HG03565 (cell line): ENCODE data around the gene SLC38A4.
"Not testable (repeated sequence)": the region's sequence is repeated elsewhere in the genome, so short reads cannot be mapped to it uniquely, and the experiment has no call there.

Source experiments
- ATAC-seq: cut with Tn5 transposase; IDR thresholded peaks from one replicate; pipeline ENCODE4 v1.9.1; 2021; ENCODE audit warnings: mild to moderate bottlenecking, moderate library complexity; ENCODE audit not compliant: unreplicated experiment

The SLC38A4 gene

DNA sequence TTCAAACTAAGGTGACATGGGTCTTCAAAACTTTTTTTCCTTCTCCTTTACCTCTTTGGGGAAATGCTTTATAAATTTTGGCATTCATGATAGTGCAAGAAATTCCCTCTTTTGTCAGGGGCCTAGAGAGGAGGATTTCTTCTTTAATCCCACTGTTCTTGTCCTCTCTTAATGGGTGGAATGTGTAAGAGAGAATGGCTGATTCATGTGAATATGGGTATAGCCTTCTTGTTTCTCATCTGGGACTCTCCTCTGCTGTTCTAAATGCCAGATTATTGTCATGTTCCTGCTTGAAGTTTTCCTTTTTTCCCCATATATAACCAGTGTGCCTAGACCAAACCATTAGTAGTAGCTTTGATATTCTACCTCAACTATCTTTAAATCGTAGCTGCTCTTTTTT is 46.7 kb downstream of the SLC38A4 start:
- no peak for ATAC-seq

DNA sequence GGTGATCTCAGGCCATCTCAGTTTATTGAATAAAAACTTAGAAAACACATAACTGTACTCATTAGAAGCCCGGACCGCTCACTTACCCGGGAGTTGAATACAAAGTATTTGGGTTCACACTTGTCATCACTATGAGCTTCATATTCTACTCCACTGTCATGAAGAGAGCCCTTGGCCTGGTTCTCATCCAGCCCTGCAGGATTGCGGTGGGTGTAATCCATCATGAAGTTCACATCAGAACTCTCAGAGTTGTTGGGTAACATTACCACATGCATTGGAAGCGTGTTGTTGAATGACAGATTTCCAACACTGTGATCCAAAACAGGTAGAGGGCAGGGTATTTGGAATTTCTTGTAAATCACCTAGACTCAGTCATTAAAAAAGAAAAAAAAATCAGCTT is 47.4 kb downstream of the SLC38A4 start:
- no peak for ATAC-seq

DNA sequence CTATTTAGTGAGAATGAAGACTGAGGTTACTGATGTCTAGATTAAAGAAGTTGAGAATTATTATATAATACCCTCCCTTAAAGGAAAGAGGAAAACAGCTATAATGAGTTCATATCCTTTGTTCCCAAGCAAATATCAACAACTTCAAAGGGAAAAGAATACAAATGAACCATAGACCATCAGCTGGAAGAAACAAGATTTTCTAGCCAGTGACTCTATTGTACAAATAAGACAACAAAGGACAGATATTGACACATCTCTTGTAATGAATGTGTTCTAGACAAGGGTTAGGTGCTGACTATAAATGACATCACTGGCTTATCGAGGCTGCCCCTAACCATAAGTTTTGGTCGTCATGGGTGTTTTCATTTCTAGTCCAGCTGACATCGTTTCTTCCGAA is 48.2 kb downstream of the SLC38A4 start:
- no peak for ATAC-seq

DNA sequence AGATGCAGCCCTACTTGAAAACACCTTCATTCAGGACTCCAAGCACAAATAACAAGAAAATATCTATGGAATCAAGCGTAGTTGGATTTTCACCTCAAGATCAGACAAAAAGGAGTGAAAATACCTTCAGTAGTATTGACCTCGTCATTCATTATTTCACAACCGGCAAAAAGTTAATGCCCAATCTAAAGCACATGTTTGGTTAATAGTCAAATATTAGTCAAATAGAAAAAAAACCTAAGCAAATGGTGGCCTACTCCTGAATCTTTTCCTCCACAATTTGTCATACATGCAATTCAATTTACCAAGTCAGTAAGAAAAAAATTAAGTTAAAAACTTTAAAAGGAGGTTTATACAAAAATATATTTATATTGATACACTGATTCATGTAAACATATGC is 50.0 kb downstream of the SLC38A4 start:
- ATAC-seq: no peak

DNA sequence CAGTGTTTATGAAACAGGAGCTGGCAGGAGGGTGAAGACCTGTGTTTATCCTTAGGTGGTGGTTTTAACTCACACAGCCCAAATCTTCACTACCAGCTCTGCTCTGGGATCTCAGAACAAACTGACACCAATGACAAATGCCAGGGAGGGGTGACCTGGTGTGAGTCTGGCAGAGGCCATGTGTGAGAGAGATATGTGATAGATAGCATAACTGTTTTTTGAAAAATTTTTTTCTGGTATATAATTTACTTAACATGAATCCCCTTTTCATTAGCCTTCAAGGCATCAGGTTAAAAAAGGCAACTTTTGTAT is 51.5 kb downstream of the SLC38A4 start:
- no peak for ATAC-seq

DNA sequence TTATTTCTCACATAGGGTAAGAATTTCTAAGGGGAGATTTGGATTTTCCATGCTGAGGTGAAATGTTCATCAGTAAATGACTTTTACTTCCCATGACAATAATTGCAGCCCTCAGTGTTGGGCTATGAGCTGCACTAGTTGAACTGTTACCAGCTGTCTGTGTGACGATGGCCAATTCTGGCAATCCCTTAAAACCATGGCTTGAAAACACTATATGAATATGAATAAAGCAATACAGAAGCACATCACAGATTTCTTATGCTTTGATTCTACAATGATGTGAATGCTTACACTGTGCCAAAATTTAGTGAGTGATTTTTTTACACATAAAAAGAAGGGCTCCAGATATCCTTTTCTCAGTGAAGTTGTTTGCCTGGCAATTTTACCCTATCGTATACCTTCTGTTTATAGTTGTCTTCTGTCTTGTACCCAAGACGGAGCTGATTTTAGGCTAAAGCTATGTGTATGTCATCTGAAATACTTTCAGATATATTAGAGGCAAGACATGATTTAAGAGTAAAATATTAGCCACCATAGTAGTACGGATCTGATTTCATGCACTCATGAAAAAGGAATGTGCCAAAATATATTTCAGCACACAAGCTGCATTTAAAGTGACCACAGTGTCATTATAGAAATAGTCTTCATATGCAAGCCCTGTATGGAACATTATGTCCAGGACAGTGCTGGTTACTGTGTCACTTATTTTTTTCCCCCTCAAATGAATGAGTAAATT is 52.0 kb downstream of the SLC38A4 start:
- no peak for ATAC-seq

DNA sequence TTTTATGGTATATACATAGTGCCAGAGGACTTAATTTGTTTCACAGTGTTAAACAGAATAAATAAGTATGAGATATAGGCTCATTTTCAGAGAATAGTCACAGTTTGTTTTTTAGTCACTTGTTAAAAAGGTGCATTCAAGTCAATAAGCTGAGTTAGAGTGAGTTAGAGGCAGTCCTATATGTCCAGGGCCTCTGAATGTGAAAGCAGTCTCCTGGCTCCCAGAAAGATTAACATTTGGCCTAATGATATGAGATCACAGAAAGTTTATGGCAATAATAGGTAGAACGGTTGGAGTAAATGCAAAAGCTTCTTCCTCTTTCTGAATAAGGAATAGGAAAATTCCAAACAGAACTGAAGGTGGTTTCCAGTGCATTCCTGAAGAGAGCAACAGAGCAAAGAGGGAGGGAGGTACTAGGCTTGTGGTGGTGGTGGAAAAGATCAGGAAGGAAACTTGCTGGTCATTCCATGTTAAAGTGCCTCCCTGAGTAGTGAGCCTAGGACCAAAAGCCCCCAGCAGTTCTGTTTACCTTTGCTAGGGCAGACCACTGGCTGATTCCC is 54.4 kb downstream of the SLC38A4 start:
- ATAC-seq: no peak

DNA sequence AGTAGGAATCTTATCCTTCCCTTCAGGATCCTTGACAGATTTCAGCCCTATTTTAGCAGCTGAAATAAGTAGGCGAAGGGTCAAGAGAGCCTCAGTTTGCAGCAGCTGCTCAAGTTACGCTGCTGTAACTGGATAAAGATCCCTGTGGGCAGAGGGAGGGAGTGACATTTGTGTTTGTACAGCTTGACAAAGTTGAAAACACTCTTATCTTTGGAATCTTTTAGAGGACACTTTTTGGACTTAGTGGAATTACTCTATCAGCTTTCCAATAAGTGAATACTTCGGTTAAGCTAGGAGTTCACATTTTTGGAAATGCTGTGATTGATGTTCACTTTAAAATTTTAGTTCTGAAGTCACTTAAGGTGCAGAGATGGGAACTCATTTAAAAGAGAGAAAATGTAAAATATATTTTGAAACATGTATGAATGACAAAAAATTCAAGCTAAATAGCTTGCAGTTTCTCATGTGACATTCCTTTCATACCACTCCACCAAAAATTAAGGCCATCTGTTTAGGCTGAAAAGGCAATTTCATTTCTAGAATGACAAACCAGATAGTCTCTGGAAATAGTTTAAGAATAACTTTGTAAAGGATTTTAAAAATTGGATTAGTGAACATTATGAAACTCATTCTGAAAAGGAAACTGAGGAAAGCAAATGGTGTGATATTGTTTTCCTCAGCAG is 55.2 kb downstream of the SLC38A4 start:
- no peak for ATAC-seq

DNA sequence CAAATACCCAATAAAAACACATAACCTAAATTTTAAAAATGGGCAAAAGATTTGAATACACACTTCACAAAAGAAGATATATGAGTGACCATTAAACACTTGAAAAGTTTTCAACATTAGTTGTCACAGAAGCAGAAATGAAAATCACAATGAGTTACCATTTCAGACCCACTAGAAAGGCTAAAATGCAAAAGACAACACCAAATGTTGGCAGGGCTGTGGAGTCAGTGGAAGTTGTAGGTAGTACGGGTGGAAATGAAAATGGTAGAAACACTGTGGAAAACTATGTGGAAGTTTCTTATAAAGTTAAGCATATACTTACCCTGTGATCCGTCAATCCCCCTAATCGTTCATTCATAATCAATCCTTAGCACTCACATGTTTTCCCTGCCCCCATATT is 61.8 kb downstream of the SLC38A4 start:
- no peak for ATAC-seq

DNA sequence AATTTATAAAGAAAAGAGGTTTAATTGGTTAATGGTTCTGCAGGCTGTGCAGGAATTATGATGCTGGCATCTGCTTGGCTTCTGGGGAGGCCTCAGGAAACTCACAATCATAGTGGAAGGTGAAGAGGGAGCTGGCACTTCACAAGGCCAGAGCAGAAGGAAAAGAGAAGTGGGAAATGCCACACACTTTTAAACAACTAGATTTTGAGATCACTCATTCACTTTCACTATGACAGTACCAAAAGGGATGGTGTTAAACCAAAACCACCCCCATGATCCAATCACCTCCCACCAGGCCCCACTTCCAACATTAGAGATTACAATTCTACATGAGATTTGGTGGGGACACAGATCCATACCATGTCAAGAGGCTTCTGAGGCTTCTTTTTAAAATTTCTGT is 62.6 kb downstream of the SLC38A4 start:
- no peak for ATAC-seq

DNA sequence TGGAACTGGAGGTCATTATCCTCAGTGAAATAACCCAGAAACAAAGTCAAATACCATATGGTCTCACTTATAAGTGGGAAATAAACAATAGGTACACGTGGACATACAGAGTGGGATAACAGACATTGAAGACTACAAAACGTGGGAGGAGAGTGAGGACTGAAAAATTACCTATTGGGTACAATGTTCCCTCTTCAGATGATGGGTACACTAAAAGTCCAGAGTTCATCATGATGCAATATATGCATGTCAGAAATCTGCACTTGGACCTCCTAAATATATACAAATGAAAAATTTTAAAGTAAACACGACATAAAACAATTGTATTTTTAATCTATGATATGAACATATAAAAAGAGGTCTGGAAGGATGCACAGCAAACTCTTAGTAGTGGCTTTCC is 71.2 kb downstream of the SLC38A4 start:
- ATAC-seq: no peak

DNA sequence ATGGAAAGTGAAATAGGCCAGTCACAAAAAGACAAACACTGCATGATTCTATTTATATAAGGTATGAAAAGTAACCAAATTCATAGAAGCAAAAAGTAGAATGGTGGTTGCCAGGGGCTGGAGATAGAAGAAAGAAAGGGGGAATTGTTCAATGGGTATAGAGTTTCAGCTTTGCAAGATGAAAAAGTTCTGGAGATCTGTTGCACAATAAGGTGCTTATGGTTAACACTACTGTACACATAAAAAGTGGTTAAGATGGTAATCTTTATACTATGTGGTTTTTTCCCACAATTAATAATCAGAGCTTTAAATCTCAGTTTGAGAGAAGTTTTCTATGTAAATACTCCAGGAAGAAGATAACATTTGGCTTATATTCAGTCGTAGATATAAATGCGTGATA is 73.4 kb downstream of the SLC38A4 start:
- ATAC-seq: no peak

DNA sequence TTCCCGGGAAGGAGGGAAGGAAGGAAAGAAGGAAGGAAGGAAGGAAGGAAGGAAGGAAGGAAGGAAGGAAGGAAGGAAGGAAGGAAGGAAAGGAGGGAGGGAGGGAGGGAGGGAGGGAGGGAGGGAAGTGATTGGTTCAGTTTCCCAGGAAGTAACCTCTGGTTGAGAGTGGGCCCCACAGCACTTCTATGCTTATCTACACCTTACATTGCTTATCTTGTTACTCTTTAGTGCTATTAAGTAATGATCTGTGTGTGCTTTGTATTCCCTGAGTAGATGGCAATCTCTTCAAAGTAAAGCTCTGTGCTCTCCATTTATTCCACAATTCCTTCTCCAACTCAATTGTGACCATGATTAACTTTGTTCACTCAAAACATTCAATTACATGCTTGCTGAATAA is 74.6 kb downstream of the SLC38A4 start:
- ATAC-seq: no peak

DNA sequence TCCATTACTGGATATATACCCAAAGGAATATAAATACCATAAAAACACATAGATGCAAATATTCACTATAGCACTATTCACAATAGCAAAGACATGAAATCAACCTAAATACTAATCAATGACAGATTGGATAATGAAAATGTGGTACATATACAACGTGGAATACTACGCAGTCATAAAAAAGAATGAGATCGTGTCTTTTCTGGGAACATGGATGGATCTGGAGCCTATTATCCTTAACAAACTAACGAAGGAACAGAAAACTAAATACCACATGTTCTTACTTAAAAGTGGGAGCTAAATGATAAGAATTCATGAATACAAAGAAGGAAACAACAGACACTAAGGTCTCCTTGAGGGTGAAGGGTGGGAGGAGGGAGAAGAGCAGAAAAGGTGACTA is 76.5 kb downstream of the SLC38A4 start:
- ATAC-seq: no peak

DNA sequence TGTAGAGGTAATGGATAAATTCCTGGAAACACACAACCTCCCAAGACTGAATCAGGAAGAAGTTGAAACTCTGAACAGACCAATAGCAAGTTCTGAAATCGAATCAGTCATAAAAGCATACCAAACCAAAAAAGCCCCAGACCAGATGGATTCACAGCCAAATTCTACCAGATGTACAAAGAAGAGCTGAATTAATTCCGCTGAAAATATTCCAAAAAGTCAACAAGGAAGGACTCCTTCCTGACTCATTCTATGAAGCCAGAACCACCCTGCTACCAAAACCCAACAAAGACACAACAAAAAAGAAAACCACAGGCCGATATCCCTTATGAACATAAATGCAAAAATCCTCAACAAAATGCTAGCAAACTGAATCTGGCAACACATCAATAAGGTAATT is 81.5 kb downstream of the SLC38A4 start:
- no peak for ATAC-seq

DNA sequence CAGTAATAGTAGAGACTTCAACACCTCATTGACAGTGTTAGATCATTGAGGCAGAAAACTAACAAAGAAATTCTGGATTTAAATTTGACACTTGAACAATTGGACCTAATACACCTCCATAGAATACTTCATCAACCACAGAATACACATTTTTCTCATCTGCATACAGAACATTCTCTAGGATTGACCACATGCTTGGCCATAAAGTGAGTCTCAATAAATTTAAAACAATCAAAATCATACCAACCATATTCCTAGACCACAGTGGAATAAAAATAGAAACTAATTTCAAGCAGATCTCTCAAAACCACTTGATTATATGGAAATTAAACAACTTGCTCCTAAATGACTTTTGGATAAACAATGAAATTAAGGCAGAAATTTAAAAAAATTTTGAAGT is 82.3 kb downstream of the SLC38A4 start:
- no peak for ATAC-seq

DNA sequence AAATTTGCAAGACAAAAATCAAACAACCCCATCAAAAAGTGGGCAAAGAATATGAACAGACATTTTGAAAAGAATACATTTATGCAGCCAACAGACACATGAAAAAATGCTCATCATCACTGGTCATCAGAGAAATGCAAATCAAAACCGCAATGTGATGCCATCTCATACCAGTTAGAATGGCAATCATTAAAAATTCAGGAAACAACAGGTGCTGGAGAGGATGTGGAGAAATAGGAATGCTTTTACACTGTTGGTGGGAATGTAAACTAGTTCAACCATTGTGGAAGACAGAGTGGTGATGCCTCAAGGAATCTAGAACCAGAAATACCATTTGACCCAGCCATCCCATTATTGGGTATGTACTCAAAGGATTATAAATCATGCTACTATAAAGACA is 83.5 kb downstream of the SLC38A4 start:
- ATAC-seq: not testable (repeated sequence)

DNA sequence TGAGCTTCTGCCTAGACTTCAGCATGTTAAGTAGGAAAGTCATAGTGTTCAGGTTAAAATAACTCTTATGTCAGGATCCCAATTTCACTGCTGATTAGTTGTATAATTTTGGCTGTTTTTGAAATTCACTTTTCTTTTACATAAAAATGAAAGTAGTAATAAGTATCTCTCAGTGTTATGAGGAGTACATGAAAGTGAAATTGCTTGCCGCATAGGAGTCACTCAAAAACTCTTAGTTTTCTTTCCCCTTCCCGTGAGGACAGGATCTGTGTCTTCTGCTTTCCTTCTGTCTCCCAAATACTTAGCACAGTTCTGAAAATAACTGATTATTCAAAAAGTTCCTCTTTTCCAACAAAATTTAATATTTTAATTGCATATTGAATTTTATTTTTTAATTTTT is 100.5 kb downstream of the SLC38A4 start:
- no peak for ATAC-seq

DNA sequence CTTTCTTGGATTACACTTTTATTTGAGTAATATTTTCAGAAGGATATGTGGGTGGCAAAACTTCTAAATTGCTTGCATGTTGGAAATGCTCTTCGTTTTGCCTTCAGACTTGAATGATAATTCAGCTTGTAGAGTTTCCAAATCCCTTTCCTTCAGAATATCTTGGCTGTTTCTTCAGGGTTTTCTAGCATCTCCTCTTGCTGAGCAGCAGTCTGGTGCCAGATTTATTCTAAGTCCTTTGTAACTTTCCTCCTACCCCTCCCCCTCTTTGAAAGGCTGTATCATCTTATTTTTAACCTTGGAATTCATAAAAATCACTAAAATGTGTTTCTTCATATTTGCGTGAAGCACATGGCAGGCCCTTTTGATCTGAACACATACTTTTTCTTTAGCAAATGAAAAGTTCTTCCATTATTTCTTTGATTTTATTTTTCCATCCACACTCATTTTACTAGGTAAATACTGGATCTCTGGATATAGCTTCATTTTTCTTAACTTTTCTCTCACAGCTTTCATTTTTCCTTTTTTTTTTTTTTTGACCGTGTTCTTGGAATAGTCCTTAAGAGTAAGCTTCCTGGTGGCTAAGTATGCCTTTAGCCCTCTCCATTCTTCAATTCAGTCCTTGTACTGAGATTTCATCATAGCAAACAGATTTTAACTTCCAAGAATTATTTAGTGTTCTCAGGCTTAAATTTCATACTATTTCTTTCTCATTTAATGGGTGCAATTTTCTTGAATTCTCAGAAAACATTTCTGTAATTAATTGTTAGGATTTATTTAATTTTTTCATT is 102.0 kb downstream of the SLC38A4 start:
- no peak for ATAC-seq

DNA sequence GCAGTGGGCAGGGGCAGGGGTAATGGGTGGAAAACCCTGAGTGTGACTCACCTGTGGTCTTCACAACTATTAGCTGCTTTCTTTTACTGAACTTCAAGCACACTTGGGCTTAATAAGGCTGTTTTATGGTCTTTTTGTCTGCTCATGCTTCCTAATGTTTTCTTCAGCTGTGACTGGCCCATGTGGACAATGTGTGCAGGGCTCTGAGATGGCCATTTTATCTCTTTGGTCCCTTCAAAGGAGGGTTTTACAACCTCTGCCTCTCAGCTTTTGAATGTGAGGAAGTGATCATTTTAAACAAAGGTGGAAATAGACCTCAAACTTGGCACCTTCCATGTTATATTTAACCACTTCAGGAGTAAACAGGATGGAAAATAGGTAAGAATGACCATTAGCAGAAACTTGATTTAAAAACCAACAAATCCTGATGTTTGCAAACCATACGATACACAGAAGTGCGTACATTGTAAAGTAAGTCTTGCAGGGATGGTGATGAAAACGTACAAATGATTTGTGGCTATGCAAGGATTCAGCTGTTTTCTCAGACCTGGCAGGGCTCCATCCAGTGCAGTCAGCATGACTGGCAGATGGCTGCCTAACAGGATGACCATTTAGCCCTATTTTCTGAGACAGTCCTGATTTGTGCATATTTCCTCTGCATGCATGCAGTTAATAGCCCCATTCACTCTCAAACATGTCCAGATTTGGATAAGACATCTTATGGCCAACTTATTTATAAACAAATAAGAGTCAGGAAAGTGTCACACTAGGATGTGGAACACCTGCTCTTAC is 103.2 kb downstream of the SLC38A4 start:
- ATAC-seq: no peak

DNA sequence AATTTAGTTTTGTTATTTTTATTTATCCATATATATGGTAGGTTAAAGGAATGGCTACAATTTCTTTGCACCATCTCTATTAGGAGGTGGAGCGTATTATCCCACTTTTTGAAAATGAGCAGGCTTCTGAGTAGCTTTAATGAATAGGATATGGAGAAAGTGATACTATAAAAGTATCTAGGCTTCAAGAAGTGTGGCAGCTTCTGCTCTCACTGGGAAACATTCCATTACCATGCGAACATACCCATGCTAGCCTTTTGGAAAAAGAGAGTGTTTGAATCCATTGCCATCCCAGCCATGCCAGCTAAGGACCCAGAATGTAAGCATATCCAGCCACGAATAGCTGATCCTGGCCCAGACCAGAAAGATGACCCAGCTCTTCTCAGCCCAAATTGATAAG is 107.3 kb downstream of the SLC38A4 start:
- ATAC-seq: no peak
